Loucy (cell line): ENCODE results near the gene RAPGEF2.

Source experiments
- H2AFZ ChIP-seq: fragments of 200-600 bp; sonication (generic); 2 replicates; pipeline ENCODE4 v1.6.0; 2016; ENCODE audit warnings: antibody characterized with exemption, mild to moderate bottlenecking, low read length, moderate library complexity
- H3F3A ChIP-seq: fragments of 200-600 bp; 2 replicates; pipeline ENCODE4 v1.6.0; 2016; ENCODE audit warnings: antibody characterized with exemption, low read depth, mild to moderate bottlenecking
- H3K27me3 ChIP-seq: fragments of 200-600 bp; sonication (generic); 2 replicates; pipeline ENCODE4 v1.6.1; 2014; ENCODE audit warnings: low read length, mild to moderate bottlenecking; ENCODE audit not compliant: insufficient read depth, poor library complexity, severe bottlenecking
- H3K36me3 ChIP-seq: fragments of 200-600 bp; sonication (generic); 2 replicates; pipeline ENCODE4 v1.6.1; 2016; ENCODE audit warnings: low read length; ENCODE audit not compliant: insufficient read depth
- H3K4me1 ChIP-seq: fragments of 200-600 bp; sonication (generic); 2 replicates; pipeline ENCODE4 v1.5.1; 2014; ENCODE audit warnings: low read length, mild to moderate bottlenecking; ENCODE audit not compliant: insufficient read depth, poor library complexity, severe bottlenecking
- H3K4me2 ChIP-seq: fragments of 200-600 bp; sonication (generic); 2 replicates; pipeline ENCODE4 v1.6.0; 2014; ENCODE audit warnings: antibody characterized with exemption, low read length, low read depth, mild to moderate bottlenecking; ENCODE audit not compliant: poor library complexity, severe bottlenecking
- H3K4me3 ChIP-seq: fragments of 200-600 bp; sonication (generic); 2 replicates; pipeline ENCODE4 v1.5.1; 2014; ENCODE audit warnings: low read length, mild to moderate bottlenecking, mixed read lengths; ENCODE audit not compliant: poor library complexity, severe bottlenecking
- H3K79me2 ChIP-seq: fragments of 200-600 bp; sonication (generic); 2 replicates; pipeline ENCODE4 v1.6.1; 2014; ENCODE audit warnings: low read length; ENCODE audit not compliant: insufficient read depth
- H3K9ac ChIP-seq: fragments of 200-600 bp; sonication (generic); 2 replicates; pipeline ENCODE4 v1.6.0; 2014; ENCODE audit warnings: mild to moderate bottlenecking, low read depth, low read length, moderate library complexity; ENCODE audit not compliant: poor library complexity, severe bottlenecking
- H3K9me2 ChIP-seq: fragments of 200-600 bp; sonication (generic); replicated peaks from 2 replicates; pipeline ENCODE4 v1.6.1; 2016; ENCODE audit warnings: low read depth, low read length, mixed read lengths
- H3K9me3 ChIP-seq: fragments of 200-600 bp; sonication (generic); 2 replicates; pipeline ENCODE4 v1.6.1; 2014; ENCODE audit warnings: mild to moderate bottlenecking, antibody characterized with exemption, low read length, low read depth; ENCODE audit not compliant: insufficient read depth
- H4K20me1 ChIP-seq: fragments of 200-600 bp; sonication (generic); 2 replicates; pipeline ENCODE4 v1.6.0; 2014; ENCODE audit warnings: antibody characterized with exemption, low read length, mild to moderate bottlenecking; ENCODE audit not compliant: insufficient read depth, poor library complexity, severe bottlenecking
- EZH2phosphoT487 ChIP-seq: fragments of 200-600 bp; IDR thresholded peaks from 2 replicates; pipeline ENCODE4 v1.6.1; 2018; ENCODE audit warnings: antibody characterized with exemption, mild to moderate bottlenecking, moderate library complexity, borderline replicate concordance
- TF ChIP-seq, protein P1 (sequence below): fragments of 200-600 bp; sonication (generic); conservative IDR thresholded peaks from 2 replicates; pipeline ENCODE4 v1.5.1; 2014; ENCODE audit warnings: mild to moderate bottlenecking, antibody characterized with exemption, low read length

RAPGEF2 gene

DNA sequence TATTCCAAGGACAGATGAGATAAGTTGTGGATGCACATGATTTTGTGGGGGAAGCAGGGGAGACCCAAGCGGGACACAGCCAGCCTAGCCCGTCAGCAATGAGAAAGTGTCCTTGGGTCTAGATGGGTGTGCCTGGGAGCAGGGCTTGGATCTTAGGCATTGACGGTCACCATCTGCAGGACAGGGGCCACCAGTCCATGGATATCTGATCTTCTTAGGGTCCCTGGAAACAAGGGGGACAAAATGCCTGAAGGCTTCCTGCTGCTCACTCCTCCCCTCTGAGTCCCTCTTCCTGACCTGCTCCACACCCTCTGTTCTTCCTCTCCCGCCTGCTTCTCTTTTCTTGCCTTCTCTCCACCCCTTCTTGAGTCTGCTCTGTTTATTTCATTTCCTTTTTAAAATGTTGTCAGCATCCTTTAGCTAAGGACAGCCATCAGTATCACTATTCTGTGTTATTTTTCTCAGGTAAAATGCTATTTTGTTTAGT lies 298.4 kb downstream of the RAPGEF2 start:
- no peaks in the 10 kb centered on the region for H3K27me3 ChIP-seq
- H3K4me1 ChIP-seq: no peaks in the 10 kb centered on the region
- no peak overlapping the region for H3K9ac ChIP-seq
- H3K9me2 ChIP-seq: no peaks in the 10 kb centered on the region
- no peaks in the 10 kb centered on the region for H3K9me3 ChIP-seq
- H4K20me1 ChIP-seq: no peaks in the 10 kb centered on the region
- no peaks in the 10 kb centered on the region for H3K36me3 ChIP-seq
- no peak for TF ChIP-seq EZH2phosphoT487
- TF ChIP-seq, protein P1, sequence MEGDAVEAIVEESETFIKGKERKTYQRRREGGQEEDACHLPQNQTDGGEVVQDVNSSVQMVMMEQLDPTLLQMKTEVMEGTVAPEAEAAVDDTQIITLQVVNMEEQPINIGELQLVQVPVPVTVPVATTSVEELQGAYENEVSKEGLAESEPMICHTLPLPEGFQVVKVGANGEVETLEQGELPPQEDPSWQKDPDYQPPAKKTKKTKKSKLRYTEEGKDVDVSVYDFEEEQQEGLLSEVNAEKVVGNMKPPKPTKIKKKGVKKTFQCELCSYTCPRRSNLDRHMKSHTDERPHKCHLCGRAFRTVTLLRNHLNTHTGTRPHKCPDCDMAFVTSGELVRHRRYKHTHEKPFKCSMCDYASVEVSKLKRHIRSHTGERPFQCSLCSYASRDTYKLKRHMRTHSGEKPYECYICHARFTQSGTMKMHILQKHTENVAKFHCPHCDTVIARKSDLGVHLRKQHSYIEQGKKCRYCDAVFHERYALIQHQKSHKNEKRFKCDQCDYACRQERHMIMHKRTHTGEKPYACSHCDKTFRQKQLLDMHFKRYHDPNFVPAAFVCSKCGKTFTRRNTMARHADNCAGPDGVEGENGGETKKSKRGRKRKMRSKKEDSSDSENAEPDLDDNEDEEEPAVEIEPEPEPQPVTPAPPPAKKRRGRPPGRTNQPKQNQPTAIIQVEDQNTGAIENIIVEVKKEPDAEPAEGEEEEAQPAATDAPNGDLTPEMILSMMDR: no peak
- no peak overlapping the region for H3K4me2 ChIP-seq
- H3F3A ChIP-seq: no peaks in the 10 kb centered on the region
- H2AFZ ChIP-seq: no peak overlapping the region
- H3K4me3 ChIP-seq: no peak overlapping the region
- no peaks in the 10 kb centered on the region for H3K79me2 ChIP-seq

DNA sequence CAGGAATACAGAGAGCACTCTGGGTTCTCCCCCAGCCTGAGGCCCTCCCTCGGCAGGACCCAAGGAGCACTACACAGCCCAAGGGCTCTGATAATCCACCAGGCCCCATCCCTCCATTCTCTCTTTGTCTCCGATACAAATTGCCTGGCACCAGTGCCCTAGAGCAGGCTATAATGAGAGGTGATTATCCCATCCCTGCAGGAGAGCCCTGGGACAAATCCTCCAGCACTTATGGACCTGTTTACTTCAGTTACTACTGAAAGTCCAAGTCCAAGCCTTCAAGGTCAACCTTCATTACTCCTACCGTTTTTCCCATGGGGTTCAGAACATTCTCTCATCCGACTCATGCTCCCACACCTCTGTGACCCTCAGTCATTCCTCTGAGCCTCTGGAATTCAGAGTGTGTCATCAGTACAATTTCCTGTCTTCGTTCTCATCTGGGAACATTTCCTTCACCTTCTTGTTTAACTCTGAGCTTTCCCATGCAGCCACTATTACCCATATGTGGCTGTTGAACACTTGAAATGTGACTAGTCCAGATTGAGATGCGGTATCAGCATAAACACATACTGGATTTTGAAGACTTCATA lies 299.0 kb downstream of the RAPGEF2 start:
- H3K27me3 ChIP-seq: no peaks in the 10 kb centered on the region
- no peaks in the 10 kb centered on the region for H3K9me2 ChIP-seq
- no peaks in the 10 kb centered on the region for H4K20me1 ChIP-seq
- no peak overlapping the region for H3K4me2 ChIP-seq
- H3K4me1 ChIP-seq: no peaks in the 10 kb centered on the region
- no peaks in the 10 kb centered on the region for H3F3A ChIP-seq
- H3K36me3 ChIP-seq: no peaks in the 10 kb centered on the region
- no peak overlapping the region for H3K9ac ChIP-seq
- H2AFZ ChIP-seq: no peak overlapping the region
- TF ChIP-seq, protein P1: no peak
- TF ChIP-seq EZH2phosphoT487: no peak
- H3K9me3 ChIP-seq: no peaks in the 10 kb centered on the region
- no peak overlapping the region for H3K4me3 ChIP-seq
- no peaks in the 10 kb centered on the region for H3K79me2 ChIP-seq
